Subcutaneous abdominal adipose tissue (tissue), 5 donors: ENCODE measurements around the gene TC2N.
"Not testable (repeated sequence)": the region's sequence is repeated elsewhere in the genome, so short reads cannot be mapped to it uniquely, and the experiment has no call there.

Experiments
- H3K27ac ChIP-seq: one replicate; pipeline ENCODE4 v1.7.0; 2013; ENCODE audit warnings: low read depth, mild to moderate bottlenecking, inconsistent platforms, low read length, moderate library complexity
- H3K27me3 ChIP-seq, 5 donors: one replicate each; pipeline ENCODE4 v1.7.0; 2013; ENCODE audit warnings: low read length in 5 of 5, inconsistent platforms in 1 of 5; ENCODE audit not compliant: control insufficient read depth in 5 of 5, insufficient read depth in 4 of 5
- H3K36me3 ChIP-seq, 5 donors: one replicate each; pipeline ENCODE4 v1.7.0; 2013; ENCODE audit warnings: low read length in 5 of 5; ENCODE audit not compliant: control insufficient read depth in 5 of 5, insufficient read depth in 5 of 5
- H3K4me1 ChIP-seq, 5 donors: one replicate each; pipeline ENCODE4 v1.7.0; 2013; ENCODE audit warnings: low read length in 5 of 5, mild to moderate bottlenecking in 3 of 5, moderate library complexity in 1 of 5; ENCODE audit not compliant: control insufficient read depth in 5 of 5, insufficient read depth in 5 of 5
- H3K4me3 ChIP-seq, 5 donors: one replicate each; pipeline ENCODE4 v1.7.0; 2013; ENCODE audit warnings: low read length in 5 of 5, low read depth in 1 of 5
- H3K9ac ChIP-seq, 5 donors: one replicate each; pipeline ENCODE4 v1.7.0; 2013; ENCODE audit warnings: low read length in 5 of 5, mild to moderate bottlenecking in 4 of 5, moderate library complexity in 3 of 5
- H3K9me3 ChIP-seq, 5 donors: one replicate each; pipeline ENCODE4 v1.7.0; 2013; ENCODE audit warnings: low read length in 5 of 5; ENCODE audit not compliant: control insufficient read depth in 5 of 5
- donor health status: healthy.
- donor health status: healthy.
- donor health status: healthy.
- donor health status: healthy.
- donor health status: healthy.

TC2N gene

DNA sequence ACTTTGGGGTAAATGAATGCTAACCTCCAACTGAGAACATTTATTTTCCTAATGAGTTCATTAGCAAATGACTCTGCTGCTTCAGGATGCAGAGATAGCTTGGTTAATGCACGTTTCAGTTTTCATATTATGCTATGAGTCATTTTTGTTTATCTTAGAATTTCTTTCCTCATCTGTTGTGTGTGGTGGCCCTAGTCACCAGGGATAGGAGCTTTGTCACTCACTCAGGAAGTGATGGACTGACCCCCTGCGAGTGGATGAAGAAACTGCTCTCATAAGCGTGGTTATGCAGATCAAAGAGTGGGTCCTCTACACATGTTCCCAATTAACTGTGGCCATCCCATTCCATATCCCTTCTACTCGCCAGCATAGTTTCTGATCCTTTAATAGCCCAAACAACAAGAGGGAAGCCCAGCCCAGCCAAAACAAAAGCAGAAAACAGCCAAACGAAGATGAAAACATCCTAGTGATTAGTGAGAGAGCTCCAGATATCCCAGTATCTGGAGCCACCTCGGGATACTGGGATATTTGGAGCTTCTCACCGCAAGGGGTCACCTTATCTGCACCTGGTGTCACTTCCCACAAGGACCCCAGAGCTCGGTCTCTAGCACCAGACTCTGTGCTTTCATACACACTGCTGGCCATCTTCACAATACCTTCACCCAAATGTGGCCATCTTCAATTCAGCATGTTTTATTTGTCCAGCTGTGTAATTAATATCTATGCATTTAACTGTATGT, 8.6 kb downstream of the TC2N start:
- H3K4me3 ChIP-seq: no peak overlapping the region

DNA sequence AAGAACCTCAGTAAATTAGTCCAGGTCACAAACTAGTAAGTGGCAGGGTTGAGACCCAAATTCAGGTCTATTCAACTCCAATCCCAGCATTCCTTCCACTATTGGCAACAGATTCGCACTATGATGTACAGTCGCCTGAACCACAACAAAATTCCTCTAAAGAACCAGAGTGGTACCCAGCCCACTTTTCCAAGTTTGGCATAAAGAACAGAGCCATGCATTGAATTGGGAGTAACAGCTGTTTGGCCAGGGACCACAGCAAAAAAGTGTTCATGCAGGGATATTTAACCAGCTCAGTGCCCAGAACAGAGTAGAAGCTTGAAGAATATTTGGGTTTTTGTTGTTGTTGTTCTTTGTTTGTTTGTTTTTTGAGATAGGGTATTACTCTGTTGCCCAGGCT, 9.7 kb downstream of the TC2N start:
- no peaks in the 10 kb centered on the region for H3K36me3 ChIP-seq
- H3K4me1 ChIP-seq: peaks cover 2 to 23% (median 12%) of the 10 kb centered on the region in 5 donors
- H3K9me3 ChIP-seq: no peaks in the 10 kb centered on the region
- no peak overlapping the region for H3K9ac ChIP-seq
- H3K27ac ChIP-seq: no peak overlapping the region
- H3K4me3 ChIP-seq: no peak overlapping the region
- H3K27me3 ChIP-seq: no peaks in the 10 kb centered on the region

More for the DNA sequence above, 8.6 kb downstream of the TC2N start:
- H3K27me3 ChIP-seq: no peaks in the 10 kb centered on the region
- H3K27ac ChIP-seq: no peak overlapping the region
- no peak overlapping the region for H3K9ac ChIP-seq
- H3K9me3 ChIP-seq: no peaks in the 10 kb centered on the region
- peaks cover 2 to 14% (median 5%) of the 10 kb centered on the region in 5 donors for H3K4me1 ChIP-seq
- no peaks in the 10 kb centered on the region for H3K36me3 ChIP-seq

DNA sequence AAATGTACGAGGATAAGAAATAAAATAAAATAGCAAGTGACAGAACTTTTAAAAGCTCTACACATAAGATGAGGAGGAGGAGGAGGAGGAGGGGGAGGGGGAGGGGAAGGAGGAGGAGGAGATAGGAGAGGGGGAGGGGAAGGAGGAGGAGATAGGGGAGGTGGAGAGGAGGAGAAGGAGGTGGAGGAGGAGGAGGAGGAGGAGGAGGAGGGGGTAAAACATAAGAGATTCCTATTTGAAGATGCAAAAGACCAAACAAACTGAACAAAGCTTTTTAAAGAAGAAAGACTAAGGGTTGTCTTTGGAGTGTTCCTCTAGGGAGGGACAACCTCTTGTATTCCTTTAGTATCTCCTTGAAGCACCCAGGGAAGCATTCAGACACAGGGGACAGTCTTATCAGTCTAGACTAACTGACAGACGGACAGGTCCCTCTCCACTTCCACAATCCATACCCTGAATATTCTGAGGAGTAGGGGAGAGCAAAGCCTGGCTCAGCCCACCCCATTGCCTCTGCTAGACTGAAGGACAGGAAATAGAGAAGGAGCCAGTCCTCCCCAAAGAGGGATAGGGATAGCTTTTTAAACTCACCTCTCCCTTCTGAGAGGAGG, 12.9 kb downstream of the TC2N start:
- Histone ChIP-seq H3K27ac (no peak overlapping the region), H3K9ac (no peak overlapping the region), H3K4me3 (no peak overlapping the region), H3K36me3 (no peaks in the 10 kb centered on the region), H3K9me3 (no peaks in the 10 kb centered on the region), H3K4me1 (peaks cover 2 to 23% (median 12%) of the 10 kb centered on the region in 5 donors), H3K27me3 (no peaks in the 10 kb centered on the region)

DNA sequence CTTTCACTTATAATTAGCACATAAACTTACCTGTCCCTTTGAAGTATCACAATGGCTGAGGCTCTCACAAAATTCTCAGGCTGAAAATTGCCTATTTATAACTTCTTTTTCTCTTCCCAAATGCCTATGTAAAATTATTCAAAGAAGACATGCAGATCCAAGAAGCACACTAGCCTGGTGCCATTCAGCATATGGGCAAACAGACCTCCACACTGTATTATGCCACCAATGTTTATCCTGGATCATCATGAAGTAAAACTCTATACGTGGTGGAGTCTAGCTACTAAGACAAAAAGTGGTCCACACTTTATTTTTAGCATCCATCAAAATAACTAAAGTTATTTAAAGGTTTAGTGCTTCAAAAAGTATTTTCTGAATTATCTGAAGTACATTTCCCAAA, 15.8 kb downstream of the TC2N start:
- Histone ChIP-seq H3K9me3 (no peaks in the 10 kb centered on the region), H3K9ac (no peak overlapping the region), H3K27me3 (no peaks in the 10 kb centered on the region), H3K27ac (no peak overlapping the region), H3K4me1 (peaks cover 2 to 23% (median 12%) of the 10 kb centered on the region in 5 donors), H3K4me3 (no peak overlapping the region), H3K36me3 (no peaks in the 10 kb centered on the region)

DNA sequence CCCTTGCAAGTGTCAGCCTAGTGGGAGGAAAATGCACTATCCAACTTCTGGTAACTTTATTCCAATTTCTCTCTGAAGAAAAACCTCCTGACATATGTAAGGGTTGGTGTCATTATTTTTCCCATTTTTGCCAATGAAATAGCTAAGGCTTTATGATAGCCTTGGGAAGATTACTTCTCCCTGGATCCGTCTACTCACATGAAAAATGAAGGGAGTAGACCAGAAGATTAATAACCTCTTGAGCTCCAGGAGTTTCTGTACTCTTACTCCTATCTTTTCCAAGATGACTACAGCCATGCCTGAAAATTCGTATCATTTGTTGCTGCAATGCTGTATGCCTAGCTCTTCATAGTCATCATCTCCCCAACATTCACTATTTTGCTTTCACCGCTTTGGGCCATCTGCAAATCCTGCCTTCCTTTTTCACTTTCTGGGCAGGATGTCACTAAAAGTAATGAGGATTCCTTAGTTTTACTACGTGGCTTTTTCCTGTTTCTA, 18.8 kb downstream of the TC2N start:
- Histone ChIP-seq H3K36me3 (no peaks in the 10 kb centered on the region), H3K9me3 (no peaks in the 10 kb centered on the region), H3K9ac (no peak overlapping the region), H3K27me3 (no peaks in the 10 kb centered on the region), H3K4me3 (no peak overlapping the region), H3K27ac (no peak overlapping the region), H3K4me1 (peaks cover 0 to 17% (median 7%) of the 10 kb centered on the region in 5 donors)

DNA sequence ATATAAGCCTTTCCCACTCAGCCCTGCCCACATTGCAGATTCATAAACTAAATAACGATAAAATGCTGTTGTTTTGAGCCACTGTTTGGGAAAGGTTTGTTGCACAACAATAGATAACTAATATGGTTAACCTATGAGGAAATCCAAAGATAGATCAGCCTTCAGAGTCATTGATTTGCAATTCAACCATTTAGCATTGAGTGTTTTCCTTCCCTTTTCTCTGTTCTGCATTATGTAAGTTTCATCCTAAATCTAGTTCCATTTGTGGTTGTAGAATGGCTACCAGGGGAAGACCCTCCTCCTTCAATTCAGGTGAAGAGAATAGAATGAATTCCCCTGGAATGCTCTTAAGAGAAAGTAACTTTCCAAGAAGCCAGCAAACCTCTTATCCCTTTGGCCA, 19.6 kb downstream of the TC2N start:
- H3K36me3 ChIP-seq: no peaks in the 10 kb centered on the region
- H3K4me3 ChIP-seq: no peak overlapping the region
- H3K9ac ChIP-seq: no peak overlapping the region
- peaks cover 0 to 12% (median 0%) of the 10 kb centered on the region in 5 donors for H3K4me1 ChIP-seq
- H3K27me3 ChIP-seq: no peaks in the 10 kb centered on the region
- H3K9me3 ChIP-seq: no peaks in the 10 kb centered on the region
- no peak overlapping the region for H3K27ac ChIP-seq

DNA sequence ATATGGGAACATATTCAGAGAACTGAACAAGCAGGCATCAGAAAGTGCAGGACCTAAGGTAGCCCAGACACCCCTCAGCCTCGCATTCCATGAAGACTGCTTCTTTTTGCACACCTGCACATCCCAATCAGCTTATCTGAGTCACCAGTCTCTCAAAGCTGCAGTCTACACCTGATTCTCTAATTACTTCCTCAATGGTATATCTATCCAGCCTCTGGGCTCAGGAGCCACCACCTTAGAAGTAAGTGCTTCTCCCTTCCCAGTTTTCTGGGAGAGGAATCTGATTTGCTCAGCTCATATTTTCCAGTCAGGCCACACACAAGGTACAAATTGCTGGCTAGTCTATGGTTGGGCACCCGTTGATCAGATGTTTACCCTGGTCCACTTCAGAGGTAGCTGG, 21.7 kb downstream of the TC2N start:
- no peak overlapping the region for H3K9ac ChIP-seq
- no peak overlapping the region for H3K4me3 ChIP-seq
- peaks cover 0 to 12% (median 0%) of the 10 kb centered on the region in 5 donors for H3K4me1 ChIP-seq
- no peak overlapping the region for H3K27ac ChIP-seq
- no peaks in the 10 kb centered on the region for H3K9me3 ChIP-seq
- no peaks in the 10 kb centered on the region for H3K36me3 ChIP-seq
- no peaks in the 10 kb centered on the region for H3K27me3 ChIP-seq

DNA sequence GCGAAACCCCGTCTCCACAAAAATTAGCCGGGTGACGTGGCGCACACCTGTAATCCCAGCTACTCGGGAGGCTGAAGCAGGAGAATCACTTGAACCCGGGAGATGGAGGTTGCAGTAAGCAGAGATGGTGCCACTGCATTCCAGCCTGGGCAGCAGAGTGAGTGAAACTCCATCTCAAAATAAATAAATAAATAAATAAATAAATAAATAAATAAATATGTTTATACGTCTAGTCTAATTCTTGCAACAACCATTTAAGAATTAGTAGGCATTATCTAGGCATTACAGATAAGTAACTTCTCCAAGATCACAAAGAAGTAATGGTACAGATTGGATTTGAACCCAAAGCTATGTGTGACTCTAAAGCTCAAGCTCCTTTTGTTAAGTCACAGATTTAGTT, 22.3 kb downstream of the TC2N start:
- peaks cover 0 to 12% (median 0%) of the 10 kb centered on the region in 5 donors for H3K4me1 ChIP-seq
- H3K4me3 ChIP-seq, H3K9ac ChIP-seq, H3K36me3 ChIP-seq, H3K27ac ChIP-seq, H3K9me3 ChIP-seq, H3K27me3 ChIP-seq: not testable (repeated sequence)

DNA sequence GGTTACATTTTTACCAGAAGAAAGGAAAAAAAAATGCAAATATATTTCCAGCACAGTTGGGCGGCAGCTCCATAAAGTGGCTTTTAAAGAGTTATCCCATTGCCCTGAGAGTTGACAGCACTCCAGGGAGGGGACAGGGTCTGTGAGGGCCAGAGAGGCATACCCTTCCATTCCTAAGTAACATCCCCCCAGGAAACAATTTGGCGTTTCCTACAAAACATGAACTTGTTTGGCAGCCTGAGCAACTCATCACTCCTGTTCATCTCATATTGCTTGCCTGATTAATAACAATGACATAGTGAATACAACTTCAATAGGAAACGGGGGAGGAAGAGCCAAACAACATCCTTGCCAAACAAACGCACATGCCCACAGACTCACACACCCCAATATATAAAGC, 23.3 kb downstream of the TC2N start:
- Histone ChIP-seq H3K27me3 (no peaks in the 10 kb centered on the region), H3K9ac (no peak overlapping the region), H3K4me1 (peaks cover 0 to 12% (median 0%) of the 10 kb centered on the region in 5 donors), H3K36me3 (no peaks in the 10 kb centered on the region), H3K4me3 (no peak overlapping the region), H3K27ac (no peak overlapping the region), H3K9me3 (no peaks in the 10 kb centered on the region)

DNA sequence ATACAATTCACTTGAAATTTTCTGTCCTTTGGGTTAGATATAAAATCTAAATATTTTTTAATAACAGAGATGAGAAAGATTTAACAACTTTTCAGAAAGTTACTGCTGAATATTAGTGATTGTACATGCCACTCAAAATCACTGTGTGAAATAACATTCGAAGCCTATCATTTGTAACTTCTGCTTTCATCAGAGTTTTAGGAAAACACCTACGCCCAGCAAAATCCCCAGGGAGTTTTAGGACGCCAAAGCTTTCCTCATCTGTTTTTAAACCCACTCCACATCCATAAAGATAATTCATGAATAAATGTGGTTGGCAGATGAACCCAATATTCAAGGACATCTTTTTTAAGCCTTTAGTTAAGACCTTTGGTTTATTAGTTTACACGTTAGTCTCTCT, 23.9 kb downstream of the TC2N start:
- Histone ChIP-seq H3K27me3 (peaks cover 0 to under 1% (median 0%) of the 10 kb centered on the region in 5 donors), H3K36me3 (no peaks in the 10 kb centered on the region), H3K27ac (no peak overlapping the region), H3K9me3 (no peaks in the 10 kb centered on the region), H3K4me3 (no peak overlapping the region), H3K4me1 (peaks cover 0 to 8% (median 0%) of the 10 kb centered on the region in 5 donors), H3K9ac (no peak overlapping the region)
